ENCODE data around the gene PACRG.

GRCh38 chr6:163092876-163093275, 365.1 kb downstream of the PACRG start:
- TF ChIP-seq YY1 (IDR thresholded peaks at IDR 0.05; ENCODE audit: insufficient read depth, insufficient read length), result no peak
- no peak for TF ChIP-seq SUZ12 (IDR thresholded peaks at IDR 0.05; ENCODE audit: extremely low read depth, insufficient read depth, insufficient read length)
- TF ChIP-seq ZNF274 (IDR thresholded peaks at IDR 0.05; ENCODE audit: low read depth, low read length), result no peak

All from NT2/D1 (cell line).